GM18526 (cell line): ENCODE results near the gene MINDY1.
A peak's percentile ranks its signal among the peaks of the same experiment; 100 is the strongest.

Experiments
- POLR2A ChIP-seq: IDR thresholded peaks from 3 replicates; pipeline ENCODE4 v1.6.1; 2011; ENCODE audit not compliant: insufficient read length; ENCODE audit errors: extremely low read depth

MINDY1 gene

GRCh38 chr1:151035167-151035566 is 28.5 kb upstream of the MINDY1 start:
- no peak for TF ChIP-seq POLR2A

GRCh38 chr1:151032164-151032563 is 25.5 kb upstream of the MINDY1 start:
- TF ChIP-seq POLR2A, result no peak

DNA sequence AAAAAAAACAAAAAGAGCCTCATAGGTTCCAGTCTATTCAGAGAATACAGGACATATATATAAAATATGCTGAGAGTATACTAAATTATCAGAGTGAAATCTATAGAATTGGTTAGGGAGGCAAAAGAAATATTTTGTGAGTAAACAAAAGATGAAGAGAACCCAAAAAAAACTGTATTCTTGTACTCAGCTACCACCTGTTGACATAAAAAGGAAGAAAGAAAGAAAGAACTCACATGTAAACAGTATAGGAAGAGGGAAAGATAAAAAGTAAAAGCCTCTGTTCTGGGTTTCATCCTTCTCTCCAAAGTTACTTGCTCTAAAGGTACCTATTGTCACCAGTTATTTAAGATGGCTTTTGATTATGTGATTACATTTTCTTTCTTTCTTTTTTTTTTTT is 19.8 kb upstream of the MINDY1 start:
- TF ChIP-seq POLR2A, result no peak

DNA sequence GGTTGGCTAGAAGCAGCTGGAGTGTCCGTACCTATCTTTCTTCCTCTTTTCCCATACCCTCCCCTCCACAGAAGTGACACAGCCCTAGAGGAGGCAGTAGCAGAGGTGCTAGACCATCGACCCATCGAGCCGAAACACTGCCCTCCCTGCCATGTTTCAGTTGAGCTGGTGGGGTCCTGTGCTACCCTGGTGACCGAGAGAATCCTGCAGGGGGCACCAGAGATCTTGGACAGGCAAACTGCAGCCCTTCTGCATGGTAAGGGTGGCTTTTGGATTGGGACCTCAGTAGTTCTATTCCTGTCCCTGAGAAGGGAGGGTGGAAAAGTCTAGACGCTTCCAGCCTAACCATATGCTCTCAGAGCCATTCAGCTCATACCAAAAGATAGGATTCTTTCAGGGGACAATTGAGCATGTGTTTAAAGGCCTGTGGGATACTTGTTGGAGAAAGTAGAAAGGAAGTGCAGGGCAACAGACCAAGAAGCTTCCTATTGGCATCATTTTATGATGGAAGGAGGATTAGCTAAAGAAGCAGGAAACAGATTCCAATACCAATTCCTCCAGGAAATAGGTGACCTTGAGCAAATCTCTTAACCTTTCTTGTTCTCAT is 17.9 kb upstream of the MINDY1 start:
- no peak for TF ChIP-seq POLR2A

DNA sequence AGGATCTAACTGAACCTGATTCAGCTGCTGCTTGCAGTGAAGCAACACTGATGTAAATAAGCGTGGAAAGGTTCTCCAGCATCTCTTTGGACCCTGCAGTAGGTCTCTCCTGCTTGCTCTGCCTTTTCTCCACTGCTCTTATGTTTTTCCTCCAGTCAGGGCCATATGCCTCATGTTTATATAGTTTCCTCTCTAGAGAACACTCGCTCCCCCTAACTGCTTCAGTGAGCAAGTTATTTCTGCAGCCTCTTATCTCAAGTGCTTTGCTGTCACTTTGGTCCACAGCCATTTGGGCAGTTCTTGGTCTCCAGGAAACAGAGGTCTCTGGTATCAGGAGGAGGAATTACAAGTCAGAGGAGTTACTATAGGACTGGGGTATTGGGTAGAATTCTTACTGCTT is 6.8 kb upstream of the MINDY1 start:
- TF ChIP-seq POLR2A, result no peak

DNA sequence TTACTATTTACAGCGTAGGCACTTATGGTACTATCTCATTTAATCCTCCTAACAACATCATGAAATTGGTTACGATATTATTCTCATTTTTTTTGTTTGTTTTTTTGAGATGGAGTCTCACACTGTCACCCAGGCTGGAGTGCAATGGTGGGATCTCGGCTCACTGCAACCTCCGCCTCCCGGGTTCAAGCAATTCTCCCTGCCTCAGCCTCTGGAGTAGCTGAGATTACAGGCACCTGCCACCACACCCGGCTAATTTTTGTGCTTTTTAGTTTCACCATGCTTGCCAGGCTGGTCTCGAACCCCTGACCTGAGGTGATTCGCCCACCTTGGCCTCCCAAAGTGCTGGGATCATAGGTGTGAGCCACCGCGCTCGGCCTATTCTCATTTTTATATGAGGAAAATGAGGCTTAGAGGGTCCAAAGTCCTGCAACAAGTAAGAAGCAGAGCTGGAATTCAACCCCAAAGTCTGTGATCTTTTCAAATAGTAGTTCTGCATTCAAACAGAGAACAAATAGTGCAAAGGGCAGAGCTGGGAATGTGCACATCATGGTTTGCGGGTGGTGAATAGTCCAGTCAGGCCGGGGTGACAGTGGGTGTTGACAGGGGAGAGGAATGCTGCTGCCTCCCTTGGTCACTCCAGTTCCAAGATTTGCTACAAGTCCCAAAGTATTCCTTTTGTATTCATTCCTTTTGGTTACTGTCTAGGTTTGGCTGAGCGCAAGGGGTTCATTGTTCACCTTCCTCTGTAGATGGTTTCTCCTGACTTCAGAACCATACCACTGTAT is 6.2 kb upstream of the MINDY1 start:
- no peak for TF ChIP-seq POLR2A

- TF ChIP-seq POLR2A, result no peak
Observed at GRCh38 chr1:151011154-151011850, 4.6 kb upstream of the MINDY1 start.

GRCh38 chr1:151010346-151010726 is 3.6 kb upstream of the MINDY1 start:
- TF ChIP-seq POLR2A, result no peak

- no peak for TF ChIP-seq POLR2A
Observed at GRCh38 chr1:151009674-151010345, 3.1 kb upstream of the MINDY1 start.

GRCh38 chr1:151009206-151009587 is 2.5 kb upstream of the MINDY1 start:
- no peak for TF ChIP-seq POLR2A

DNA sequence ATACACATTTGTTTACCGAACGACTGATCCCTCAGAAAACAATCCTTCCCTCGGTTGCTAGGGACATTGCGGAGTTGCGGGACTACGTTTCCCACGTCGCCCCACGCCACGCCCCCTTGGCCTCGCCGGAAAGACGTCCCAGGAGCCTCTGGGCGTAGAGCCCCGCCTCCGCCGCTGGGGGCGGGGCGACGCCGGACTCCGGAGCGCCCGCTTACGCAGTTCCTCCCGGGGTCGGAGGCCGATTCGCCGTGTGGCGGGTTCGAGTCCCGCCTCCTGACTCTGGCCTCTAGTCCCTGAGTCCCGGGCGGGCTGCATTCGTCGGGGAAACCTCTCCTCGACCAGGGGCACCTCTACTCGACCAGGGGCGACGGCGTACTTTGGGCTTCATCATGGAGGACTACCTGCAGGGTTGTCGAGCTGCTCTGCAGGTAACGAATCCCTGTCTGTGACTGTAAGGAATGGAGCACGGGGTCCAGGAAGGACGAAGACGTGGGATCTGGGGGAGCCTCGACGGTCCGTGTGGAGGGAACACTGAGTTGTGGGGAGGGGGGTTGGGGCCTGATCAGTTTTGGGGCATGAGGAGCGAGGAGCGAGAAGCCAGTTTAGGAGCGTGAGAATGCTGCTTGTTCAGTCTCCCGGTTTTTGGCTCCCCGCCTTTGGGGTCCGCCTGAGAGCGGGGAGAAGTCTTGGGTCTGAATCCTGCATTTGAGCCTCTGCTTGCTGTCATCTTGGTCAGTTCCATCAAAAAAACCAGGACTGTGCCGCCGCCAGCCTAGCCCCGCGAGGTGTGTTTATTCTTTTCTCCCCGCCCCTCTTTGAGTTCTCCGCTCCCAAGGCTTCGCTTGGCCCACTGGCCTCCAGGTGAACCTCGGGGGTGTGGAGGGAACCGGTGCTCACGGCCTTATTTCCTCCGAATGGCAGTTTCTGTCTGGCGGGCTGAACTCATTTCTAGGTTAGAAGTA is 1.8 kb upstream of the MINDY1 start, which contains the start of gene PRUNE1:
PRUNE1 (plus strand) TSS at position 206 of the 962 bp plus-strand sequence; CDS start at position 390, 184 bp downstream.
- TF ChIP-seq POLR2A, result peak; percentile 35

DNA sequence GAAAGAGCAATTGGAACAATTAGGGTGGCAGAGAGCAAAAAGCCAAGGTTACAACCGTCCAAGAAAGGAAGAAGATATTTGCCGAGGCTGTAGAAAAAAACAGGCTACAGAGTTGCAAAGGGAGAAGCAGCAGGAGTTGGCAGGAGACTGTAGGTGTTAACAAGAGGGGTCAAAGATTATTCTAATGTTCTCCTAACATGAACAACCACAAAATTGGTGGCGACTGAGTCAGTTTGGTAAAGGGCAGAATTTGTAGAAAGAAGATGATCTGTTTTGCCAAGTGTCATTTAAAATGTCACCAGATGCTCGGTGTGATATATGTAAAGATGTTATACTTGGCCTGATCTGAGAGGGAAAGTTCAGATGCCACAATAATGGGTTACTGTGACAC is 1.1 kb upstream of the MINDY1 start:
- TF ChIP-seq POLR2A, result no peak

DNA sequence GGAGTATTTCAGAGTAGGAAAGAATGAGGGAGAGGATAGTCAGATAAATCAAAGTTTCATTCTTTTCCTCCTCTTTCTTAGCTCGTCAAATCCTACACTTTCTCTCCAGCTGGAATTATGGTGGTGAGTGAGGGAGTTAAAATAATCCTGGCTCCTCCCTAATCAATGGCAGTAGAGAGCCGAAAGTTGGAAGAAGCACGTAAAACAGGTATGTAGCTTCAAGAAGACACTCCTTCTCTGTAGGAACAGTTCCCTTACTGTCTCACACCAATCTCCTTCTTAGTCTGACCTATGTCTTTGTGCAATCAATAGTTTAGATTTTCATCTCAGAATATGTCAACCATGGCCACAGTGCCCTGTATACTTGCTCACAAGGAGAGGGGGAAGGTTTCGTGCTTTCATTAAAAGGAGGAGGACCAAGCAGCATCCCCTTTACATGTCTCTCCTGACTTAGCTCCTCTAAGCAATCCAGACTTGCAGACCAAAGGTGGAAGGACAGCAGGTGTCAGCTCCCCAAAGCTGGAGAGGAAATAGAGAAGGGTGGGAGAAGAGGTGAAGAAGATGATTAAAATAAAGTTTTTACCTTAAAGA is 878 bp downstream of the MINDY1 start:
- no peak for TF ChIP-seq POLR2A

- TF ChIP-seq POLR2A, result no peak
Observed at GRCh38 chr1:151003180-151003579, 3.5 kb downstream of the MINDY1 start.

- TF ChIP-seq POLR2A, result no peak
Observed at GRCh38 chr1:151002611-151003010, 4.1 kb downstream of the MINDY1 start.

DNA sequence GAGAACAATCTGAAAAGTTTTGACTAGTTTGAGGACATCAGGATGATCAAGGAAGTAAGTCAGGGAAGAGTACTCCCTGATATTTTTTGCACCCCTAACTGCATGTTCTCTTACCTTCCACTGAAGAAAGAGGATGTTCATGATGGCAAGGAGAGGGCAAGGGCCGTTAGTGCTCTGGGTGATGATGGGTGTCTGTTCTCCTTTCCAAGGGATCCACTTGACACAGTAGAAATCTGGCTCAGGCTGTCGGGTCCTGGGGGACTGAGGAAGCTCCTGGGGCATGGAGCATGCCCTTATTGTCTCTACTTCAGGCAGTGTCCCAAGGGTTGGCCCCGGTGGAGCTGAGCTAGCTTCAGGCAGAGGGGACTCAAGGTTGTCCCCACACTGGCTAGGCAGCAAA is 4.7 kb downstream of the MINDY1 start:
- TF ChIP-seq POLR2A, result no peak
